Activated CD4-positive, alpha-beta T cell treated with anti-CD3 and anti-CD28 coated beads, Interleukin-2, amount 10 ng/mL, durations not matched to agents 24 days and 14 days (primary cell): ENCODE results near the gene ZBTB45. TPM values are rescaled to one million over a fixed set of nuclear protein-coding genes. Genes with fewer than 3 reads are reported as not detected.

ENCODE experiments used
- DNase-seq: peaks from one replicate; pipeline ENCODE4 v3.0.0; 2022
- H3K27ac Mint-ChIP-seq: one replicate; pipeline ENCODE4 v1.8.0; 2022; ENCODE audit warnings: mild to moderate bottlenecking, mixed read lengths
- H3K27me3 Mint-ChIP-seq: one replicate; pipeline ENCODE4 v1.8.0; 2022; ENCODE audit warnings: mixed read lengths
- H3K36me3 Mint-ChIP-seq: one replicate; pipeline ENCODE4 v1.8.0; 2022; ENCODE audit warnings: low read depth, mild to moderate bottlenecking, mixed read lengths
- H3K4me1 Mint-ChIP-seq: one replicate; pipeline ENCODE4 v1.8.0; 2021; ENCODE audit warnings: mixed read lengths
- H3K4me3 Mint-ChIP-seq: one replicate; pipeline ENCODE4 v1.8.0; 2022; ENCODE audit warnings: mild to moderate bottlenecking, moderate library complexity, mixed read lengths
- H3K9me3 Mint-ChIP-seq: one replicate; pipeline ENCODE4 v1.8.0; 2021; ENCODE audit warnings: mixed read lengths
- intact Hi-C: fragments of 100-400 bp; cut with micrococcal nuclease; formaldehyde crosslinking; loops from one replicate; pipeline ENCODE4 v1.15.1; 2023
- total RNA-seq: library from RNA; stranded (reverse); gene quantifications from 2 replicates; pipeline ENCODE4 v1.2.3, GENCODE V29; 2022

The ZBTB45 gene
- total RNA-seq, 1 donor from 2014 or later: 17.5 TPM

DNA sequence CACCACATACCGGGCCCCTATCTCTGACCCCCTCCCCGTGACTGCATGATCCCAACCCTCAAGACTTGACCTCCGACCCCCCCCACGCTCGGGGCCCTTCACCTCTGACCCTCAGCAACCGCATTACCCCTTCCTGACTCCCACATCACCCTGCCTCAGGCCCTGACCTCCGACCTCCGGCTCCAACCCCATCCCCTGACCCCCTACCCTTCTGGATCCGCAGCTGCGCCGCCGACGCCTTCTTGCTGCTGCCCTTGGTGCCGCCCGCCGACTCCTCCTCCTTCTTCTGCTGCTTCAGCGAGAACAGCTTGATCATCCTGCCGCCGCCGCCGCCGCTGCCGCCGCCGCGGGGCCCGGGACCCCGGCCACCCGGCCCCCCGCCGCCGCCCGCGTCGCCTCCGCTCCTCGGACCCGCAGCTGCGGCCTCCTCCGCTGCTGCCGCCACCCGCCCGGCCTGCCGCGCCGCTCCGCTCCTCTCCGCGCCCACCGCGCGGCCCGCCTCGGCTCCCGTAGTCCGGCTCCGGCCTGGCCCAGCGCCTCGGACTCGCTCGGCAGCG lies 38.5 kb upstream of the ZBTB45 start, which contains the start of gene UBE2M:
Gene UBE2M, minus strand, starts transcription at position 546 of the 557 bp plus-strand sequence. Its CDS starts 230 bp downstream, at position 316.
- Mint-ChIP-seq H3K4me3 (peak within 1 kb of the TSS; percentile 96), H3K27me3 (no peaks in the 10 kb centered on the region), H3K36me3 (peaks cover 51% of the 10 kb centered on the region), H3K9me3 (no peaks in the 10 kb centered on the region), H3K4me1 (peaks cover 61% of the 10 kb centered on the region), H3K27ac (peak within 1 kb of the TSS; percentile 98)
- intact Hi-C loops: no loop called here
- peak; percentile 90 for DNase-seq

DNA sequence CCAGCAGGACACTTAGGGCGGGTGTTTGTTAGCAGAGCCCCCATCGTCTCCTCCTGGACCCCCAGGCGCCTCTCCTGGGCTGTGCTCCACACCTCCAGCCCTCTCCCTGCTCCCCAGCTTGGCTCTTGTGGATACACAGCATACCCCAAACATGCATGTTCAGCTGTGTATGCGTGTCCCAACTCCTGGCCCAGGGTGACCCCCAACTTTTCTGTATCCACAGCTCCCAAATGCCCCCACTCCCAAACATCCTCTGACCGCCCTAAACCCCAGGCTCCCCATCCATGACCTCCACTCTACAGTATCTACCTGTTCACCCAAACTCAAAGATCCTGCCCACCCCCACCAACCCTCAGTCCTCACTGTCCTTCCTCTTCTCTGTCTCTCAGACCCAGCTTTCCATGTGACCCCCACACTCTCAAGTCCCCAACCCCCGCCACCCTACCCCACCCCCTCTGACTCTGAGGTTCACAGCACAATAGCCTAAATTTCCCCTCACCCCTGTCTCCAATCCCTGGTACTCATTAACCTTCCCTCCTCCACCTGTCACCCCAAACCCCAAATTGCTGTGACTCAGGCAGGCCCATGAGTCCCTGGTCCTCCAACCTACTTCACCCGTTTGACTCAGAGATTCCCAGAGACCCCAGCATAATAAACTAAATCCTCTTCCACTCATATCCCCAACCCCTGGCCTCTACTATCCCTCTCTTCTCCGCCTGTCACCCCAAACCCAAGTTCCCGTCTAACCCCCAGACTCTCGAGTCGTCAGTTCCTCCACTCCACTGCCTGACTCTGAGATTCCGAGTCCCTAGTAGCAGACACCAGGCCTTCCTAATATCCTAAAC lies 37.8 kb upstream of the ZBTB45 start:
- H3K9me3 Mint-ChIP-seq: no peaks in the 10 kb centered on the region
- H3K27me3 Mint-ChIP-seq: no peaks in the 10 kb centered on the region
- intact Hi-C loops: no loop called here
- H3K4me3 Mint-ChIP-seq: peak overlapping the region; percentile 96
- peaks cover 63% of the 10 kb centered on the region for H3K4me1 Mint-ChIP-seq
- H3K36me3 Mint-ChIP-seq: peaks cover 56% of the 10 kb centered on the region
- peak overlapping the region; percentile 97 for H3K27ac Mint-ChIP-seq
- DNase-seq: peak; percentile 52

DNA sequence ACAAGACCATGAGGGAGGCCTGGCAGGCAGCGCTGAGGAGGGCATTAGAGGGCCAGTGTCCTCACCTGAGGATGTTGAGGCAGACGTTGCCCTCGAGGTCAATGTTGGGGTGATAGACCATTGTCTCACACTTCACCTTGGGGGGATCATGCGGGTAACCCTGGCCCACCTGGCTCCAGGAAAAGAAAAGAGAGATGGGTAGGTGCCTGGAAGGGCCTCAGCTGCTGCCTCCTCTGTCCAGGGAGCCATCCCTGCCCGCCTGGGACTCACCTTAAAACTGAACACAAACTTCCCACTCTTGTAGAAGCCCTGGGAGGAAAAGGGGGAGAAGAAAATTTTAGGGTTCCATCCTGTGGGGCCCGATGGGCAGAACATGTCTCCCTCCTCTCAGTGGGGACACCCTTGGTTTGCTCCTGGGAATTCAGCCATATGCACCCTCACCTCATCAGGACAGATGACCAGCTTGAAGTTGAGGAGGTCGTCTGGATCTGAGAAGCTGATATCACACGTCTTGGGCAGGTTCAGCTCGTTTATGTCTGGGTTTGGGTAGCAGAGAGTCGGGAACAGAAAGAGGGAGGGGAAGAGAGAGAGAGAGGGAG lies 37.1 kb upstream of the ZBTB45 start:
- peak overlapping the region; percentile 96 for H3K4me3 Mint-ChIP-seq
- peaks cover 63% of the 10 kb centered on the region for H3K36me3 Mint-ChIP-seq
- peaks cover 61% of the 10 kb centered on the region for H3K4me1 Mint-ChIP-seq

DNA sequence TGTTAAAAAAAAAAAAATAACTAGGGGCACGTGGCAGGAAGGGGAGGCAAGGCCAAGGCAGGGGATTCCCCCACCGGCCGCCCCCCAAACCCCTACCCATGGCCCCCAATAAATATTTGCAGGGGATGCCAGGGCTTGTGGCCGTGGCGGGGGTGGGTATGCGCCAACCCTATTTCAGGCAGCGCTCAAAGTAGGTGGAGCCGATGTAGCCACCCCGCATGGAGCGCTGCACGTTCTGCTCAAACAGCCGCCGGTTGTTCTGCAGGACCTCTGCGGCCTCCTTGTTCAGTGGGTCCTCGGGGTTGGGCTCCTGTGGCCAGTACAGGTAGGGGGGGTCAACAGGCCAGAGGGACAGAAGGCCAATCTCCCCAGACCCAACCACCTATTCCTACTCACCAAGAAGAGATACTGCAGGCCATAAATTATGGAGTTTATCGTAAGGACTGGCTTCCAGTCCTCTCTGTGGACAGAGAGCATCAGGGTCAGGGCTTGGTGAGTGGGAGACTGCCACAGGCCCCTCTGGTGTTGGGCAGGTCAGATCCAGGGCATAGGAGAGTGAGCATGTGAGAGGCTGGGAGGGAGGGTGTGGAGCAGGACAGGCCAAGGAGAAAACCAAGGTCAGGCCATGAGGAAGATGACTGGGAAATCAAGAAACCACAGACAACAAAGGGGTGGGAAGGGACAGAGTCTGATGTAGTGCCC lies 36.5 kb upstream of the ZBTB45 start:
- DNase-seq: no peak
- no peaks in the 10 kb centered on the region for H3K9me3 Mint-ChIP-seq
- H3K27ac Mint-ChIP-seq: peak overlapping the region; percentile 97
- peaks cover 65% of the 10 kb centered on the region for H3K36me3 Mint-ChIP-seq
- peak overlapping the region; percentile 96 for H3K4me3 Mint-ChIP-seq
- peaks cover 56% of the 10 kb centered on the region for H3K4me1 Mint-ChIP-seq
- intact Hi-C loops: loop anchor here (1.0 to 2.0 kb wide), 3 partner anchors 12 to 79 kb away; partner anchors contain the start of genes TRIM28 and ZNF446
- H3K27me3 Mint-ChIP-seq: no peaks in the 10 kb centered on the region

More for the DNA sequence above, 37.1 kb upstream of the ZBTB45 start:
- intact Hi-C loops: no loop called here
- no peaks in the 10 kb centered on the region for H3K27me3 Mint-ChIP-seq
- DNase-seq: peak; percentile 68
- no peaks in the 10 kb centered on the region for H3K9me3 Mint-ChIP-seq
- peak overlapping the region; percentile 97 for H3K27ac Mint-ChIP-seq

DNA sequence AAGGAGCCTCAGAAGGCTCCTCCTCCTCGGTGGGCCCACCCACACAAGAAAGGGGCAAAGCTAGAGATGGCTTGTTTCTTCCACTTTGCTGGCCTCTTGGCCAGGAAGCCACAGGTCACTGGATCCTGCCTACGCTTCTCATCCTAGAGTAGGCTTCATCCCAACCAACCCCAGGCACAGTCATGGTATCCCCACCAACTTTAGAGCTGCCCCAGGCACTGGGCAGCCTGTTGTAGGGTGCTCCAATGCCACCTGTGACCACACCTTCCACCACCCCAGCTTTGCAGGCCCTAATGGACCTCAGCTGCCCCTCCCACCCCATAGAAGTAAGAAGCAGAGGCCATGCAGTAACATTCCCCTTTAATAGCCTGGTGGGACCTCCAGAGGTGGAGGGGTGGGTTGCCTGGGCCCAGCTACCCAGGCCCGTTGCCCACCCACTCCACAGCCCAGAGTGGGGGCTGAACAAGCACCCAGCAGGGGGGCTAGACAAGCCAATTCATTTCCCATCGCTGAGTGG lies 35.8 kb upstream of the ZBTB45 start:
- H3K36me3 Mint-ChIP-seq: peaks cover 70% of the 10 kb centered on the region
- H3K27ac Mint-ChIP-seq: peak overlapping the region; percentile 96
- DNase-seq: no peak
- H3K4me3 Mint-ChIP-seq: peak overlapping the region; percentile 96
- no peaks in the 10 kb centered on the region for H3K27me3 Mint-ChIP-seq
- peaks cover 53% of the 10 kb centered on the region for H3K4me1 Mint-ChIP-seq
- H3K9me3 Mint-ChIP-seq: no peaks in the 10 kb centered on the region
- intact Hi-C loops: loop anchor here (1.0 to 2.0 kb wide), 3 partner anchors 11 to 79 kb away; partner anchors contain the start of genes TRIM28 and ZNF446

DNA sequence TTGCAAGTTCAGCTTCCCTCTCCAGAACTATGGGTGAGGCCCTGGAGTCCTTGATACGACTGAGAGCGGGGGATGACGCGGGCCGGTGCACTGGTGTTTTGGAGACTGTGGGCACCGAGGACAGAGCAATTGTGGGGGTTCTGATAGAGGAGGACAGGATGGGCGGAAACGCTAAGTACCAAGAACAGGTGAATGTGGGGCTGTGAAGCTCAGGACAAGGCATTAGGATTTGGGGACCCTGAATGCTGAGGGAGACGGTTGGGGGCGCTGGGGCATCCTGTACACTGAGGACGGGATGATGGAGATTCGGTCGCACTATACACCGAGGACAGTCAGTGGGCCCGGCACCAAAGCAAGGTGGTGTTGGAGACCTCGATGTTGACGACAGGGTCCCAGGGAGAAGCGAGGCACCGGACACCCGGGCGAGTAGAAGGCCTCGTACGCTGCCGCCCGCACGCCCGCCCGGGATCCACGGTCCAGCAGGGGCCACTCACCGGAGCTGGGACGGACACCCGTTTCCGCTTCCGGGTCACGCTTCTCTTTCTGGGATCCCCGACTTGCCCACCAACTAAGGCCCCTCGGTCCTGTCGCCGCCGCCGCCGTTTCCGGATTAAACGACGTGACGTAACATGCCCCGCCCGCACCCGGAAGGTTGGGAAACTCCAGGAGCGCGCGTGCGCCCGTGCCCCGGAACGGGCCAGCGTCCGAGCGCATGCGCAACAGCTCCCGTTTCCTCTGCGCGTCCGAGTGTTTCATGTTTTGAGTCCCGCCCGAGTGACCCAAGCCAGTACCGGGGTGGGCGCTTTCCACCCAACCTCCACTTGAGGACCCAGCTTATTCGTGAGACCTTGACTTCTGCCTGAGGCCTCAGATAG lies 35.1 kb upstream of the ZBTB45 start, which contains the start of gene CHMP2A:
Gene CHMP2A, minus strand, starts transcription at position 612 of the 875 bp plus-strand sequence. CDS start 893 bp downstream, outside the sequence.
- no peaks in the 10 kb centered on the region for H3K27me3 Mint-ChIP-seq
- H3K36me3 Mint-ChIP-seq: peaks cover 75% of the 10 kb centered on the region
- intact Hi-C loops: loop anchor here (1.0 to 2.0 kb wide), 3 partner anchors 10 to 78 kb away; partner anchors contain the start of genes TRIM28 and ZNF446
- peak; percentile 100 for DNase-seq
- no peaks in the 10 kb centered on the region for H3K9me3 Mint-ChIP-seq
- peaks cover 51% of the 10 kb centered on the region for H3K4me1 Mint-ChIP-seq
- H3K4me3 Mint-ChIP-seq: peak within 1 kb of the TSS; percentile 96
- H3K27ac Mint-ChIP-seq: peak within 1 kb of the TSS; percentile 97

DNA sequence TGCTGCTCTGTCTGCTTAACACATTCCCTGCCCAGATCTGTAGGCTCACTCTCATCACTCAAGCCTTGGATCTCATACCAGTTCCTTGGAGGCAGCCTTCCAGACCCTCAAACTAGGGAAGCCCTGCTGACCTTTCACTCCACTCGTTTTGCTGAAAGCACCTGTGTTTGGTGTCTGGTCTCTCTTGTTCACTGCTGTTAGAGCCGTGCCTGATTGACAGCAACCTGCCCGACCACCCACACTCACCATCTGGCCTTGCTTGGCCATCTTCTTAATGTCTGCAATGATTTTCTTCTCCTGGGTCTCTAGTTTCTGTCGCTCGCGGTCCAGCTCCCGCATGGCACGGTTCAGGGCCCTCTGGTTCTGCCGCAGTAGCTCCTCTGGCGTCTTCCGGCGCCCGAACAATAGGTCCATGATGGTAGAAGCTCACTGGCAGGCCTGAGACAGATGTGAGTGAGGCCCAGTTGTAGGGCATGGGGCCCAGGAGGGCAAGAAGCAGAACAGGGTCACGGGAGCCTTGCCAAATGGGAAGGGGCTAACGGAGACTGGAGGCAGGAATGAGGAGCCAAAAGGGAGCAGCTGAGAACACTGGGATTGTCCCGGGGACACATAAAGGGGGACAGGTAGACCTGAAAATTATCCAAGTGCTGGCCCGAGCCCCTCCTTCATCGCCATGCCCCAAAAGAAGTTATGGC lies 34.3 kb upstream of the ZBTB45 start:
- H3K4me1 Mint-ChIP-seq: peaks cover 48% of the 10 kb centered on the region
- peak overlapping the region; percentile 96 for H3K4me3 Mint-ChIP-seq
- no peaks in the 10 kb centered on the region for H3K9me3 Mint-ChIP-seq
- H3K36me3 Mint-ChIP-seq: peaks cover 77% of the 10 kb centered on the region
- no peaks in the 10 kb centered on the region for H3K27me3 Mint-ChIP-seq
- peak; percentile 67 for DNase-seq
- intact Hi-C loops: loop anchor here (2.0 kb wide), 1 partner anchor 77 kb away; the partner anchor contains the start of gene ZNF446
- peak overlapping the region; percentile 96 for H3K27ac Mint-ChIP-seq

DNA sequence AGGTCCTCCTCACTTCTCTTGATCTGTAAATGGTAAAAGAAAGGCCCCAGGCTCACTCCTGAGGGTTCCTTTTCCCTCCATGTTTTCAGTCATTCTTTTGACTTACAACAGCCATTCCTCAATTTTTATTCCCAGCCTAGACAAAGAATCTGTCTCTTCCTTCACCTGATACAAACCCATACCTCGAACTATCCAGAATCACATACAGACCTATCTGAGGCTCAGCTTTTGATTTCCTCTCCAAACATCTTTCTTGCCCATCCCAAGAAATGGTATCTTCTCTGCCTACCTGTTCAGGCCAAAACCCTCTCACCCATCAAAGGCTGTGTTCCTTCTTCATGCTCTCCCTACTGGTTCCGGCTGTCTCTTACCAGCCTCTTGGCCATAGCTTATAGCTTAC lies 33.0 kb upstream of the ZBTB45 start:
- no peak overlapping the region for H3K4me3 Mint-ChIP-seq

DNA sequence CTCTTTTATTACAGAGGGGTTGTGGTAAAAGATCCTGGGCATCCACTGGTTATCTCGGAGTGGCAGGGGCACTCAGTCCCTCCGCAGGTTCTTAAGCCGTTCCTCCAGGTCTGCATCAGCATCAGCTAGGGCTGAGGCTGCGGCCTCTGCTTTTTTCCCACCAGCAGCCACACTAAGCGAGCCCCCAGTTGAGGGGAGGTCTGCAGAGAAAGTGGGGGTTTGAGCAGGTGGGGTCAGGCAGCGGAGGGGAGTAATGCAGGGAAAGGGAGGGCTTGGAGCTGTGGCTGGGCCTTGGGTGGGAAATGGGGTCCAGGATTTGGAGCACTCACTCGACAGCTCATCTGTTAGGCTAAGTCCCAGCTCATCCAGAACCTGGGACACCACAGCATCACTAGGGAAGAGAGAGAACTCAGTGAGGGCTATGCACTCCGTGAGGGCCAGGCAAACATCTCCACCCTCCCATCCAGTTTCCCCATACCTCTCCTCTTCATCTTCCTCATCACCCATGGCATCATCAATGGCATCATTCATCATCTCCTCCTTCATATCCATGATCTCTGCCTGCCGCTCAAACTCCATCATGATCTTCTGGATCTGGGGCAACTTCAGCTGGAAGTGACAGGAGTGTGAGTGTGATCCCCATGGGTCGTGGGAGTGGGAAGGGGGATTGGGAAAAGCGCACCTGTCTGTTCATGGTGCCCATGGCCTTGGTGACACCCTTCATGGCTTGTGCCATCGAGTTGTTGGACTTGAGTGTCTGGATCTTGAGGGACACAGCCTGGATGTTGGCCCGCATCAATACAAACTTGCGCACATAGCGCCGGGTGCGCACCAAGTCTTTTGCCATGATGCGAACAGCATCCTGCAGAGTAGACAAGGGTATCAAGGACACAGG lies 32.2 kb upstream of the ZBTB45 start:
- Mint-ChIP-seq H3K9me3 (no peaks in the 10 kb centered on the region), H3K36me3 (peaks cover 81% of the 10 kb centered on the region), H3K27me3 (no peaks in the 10 kb centered on the region), H3K4me1 (peaks cover 39% of the 10 kb centered on the region), H3K4me3 (no peak overlapping the region), H3K27ac (peak overlapping the region; percentile 10)
- intact Hi-C loops: no loop called here
- DNase-seq: peak; percentile 61

More for the DNA sequence above, 33.0 kb upstream of the ZBTB45 start:
- no peak for DNase-seq
- no peaks in the 10 kb centered on the region for H3K9me3 Mint-ChIP-seq
- peak overlapping the region; percentile 56 for H3K27ac Mint-ChIP-seq
- no peaks in the 10 kb centered on the region for H3K27me3 Mint-ChIP-seq
- H3K36me3 Mint-ChIP-seq: peaks cover 80% of the 10 kb centered on the region
- intact Hi-C loops: no loop called here
- H3K4me1 Mint-ChIP-seq: peaks cover 45% of the 10 kb centered on the region

DNA sequence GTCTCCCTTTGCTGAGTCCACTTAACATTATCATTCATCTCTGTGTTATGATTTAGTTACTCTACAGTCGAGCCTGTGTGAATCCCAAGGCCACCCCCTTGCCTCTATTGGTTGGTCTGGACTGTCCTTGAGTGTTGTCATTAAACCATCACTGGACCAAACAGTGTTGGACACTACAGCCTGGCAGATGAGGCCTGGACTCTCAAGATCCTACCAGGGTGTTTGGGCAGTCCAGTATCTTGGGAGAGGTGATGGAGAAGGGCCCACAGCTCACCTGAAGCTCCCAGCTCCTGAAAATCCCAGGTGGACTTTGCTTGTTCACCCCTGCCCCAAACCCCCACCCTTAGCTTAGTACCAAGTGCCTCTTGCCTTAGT lies 31.5 kb upstream of the ZBTB45 start:
- intact Hi-C loops: no loop called here
- no peak for DNase-seq
- H3K4me3 Mint-ChIP-seq: no peak overlapping the region
- peaks cover 81% of the 10 kb centered on the region for H3K36me3 Mint-ChIP-seq
- H3K4me1 Mint-ChIP-seq: peaks cover 40% of the 10 kb centered on the region
- no peaks in the 10 kb centered on the region for H3K9me3 Mint-ChIP-seq
- no peak overlapping the region for H3K27ac Mint-ChIP-seq
- H3K27me3 Mint-ChIP-seq: no peaks in the 10 kb centered on the region

DNA sequence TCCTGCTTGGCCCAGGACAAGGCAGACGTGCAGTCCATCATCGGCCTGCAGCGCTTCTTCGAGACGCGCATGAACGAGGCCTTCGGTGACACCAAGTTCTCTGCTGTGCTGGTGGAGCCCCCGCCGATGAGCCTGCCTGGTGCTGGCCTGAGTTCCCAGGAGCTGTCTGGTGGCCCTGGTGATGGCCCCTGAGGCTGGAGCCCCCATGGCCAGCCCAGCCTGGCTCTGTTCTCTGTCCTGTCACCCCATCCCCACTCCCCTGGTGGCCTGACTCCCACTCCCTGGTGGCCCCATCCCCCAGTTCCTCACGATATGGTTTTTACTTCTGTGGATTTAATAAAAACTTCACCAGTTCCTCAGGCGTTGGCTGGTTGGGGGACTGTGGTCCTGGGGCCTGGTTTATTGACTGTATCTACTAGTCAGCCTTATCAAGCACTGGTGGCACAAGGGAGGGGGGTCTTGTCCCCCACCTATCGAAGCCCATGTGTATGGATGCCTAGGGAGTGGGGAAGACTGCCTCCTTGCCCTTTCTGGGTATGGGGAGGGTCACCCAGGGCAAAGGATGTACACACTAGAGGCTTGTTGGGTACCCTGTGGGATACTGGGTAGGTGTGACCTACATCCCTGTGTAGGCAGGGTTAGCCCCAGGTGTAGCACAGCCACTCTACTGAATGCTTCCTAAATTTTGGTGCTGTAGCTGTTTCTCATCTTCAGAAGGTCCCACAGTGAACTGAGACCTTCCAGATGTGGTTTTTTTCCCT lies 30.9 kb upstream of the ZBTB45 start:
- Mint-ChIP-seq H3K4me3 (no peak overlapping the region), H3K27ac (no peak overlapping the region)
- DNase-seq: peak; percentile 59

More for the DNA sequence above, 30.9 kb upstream of the ZBTB45 start:
- Mint-ChIP-seq H3K9me3 (no peaks in the 10 kb centered on the region), H3K36me3 (peaks cover 83% of the 10 kb centered on the region), H3K27me3 (no peaks in the 10 kb centered on the region), H3K4me1 (peaks cover 45% of the 10 kb centered on the region)
- intact Hi-C loops: no loop called here
